Measurements from ENCODE around the gene UBE2L5.
"Not testable (repeated sequence)": the region's sequence is repeated elsewhere in the genome, so short reads cannot be mapped to it uniquely, and the experiment has no call there.

Gene UBE2L5

GRCh38 chr13:30440910-30441703 lies 18.8 kb downstream of the UBE2L5 start:
- DNase-seq (ENCODE audit: low read depth): no peak

GRCh38 chr13:30442926-30443325 lies 20.6 kb downstream of the UBE2L5 start:
- DNase-seq (ENCODE audit: low read depth): no peak

GRCh38 chr13:30443491-30443890 lies 21.2 kb downstream of the UBE2L5 start:
- not testable (repeated sequence) for DNase-seq (ENCODE audit: low read depth)

- DNase-seq (ENCODE audit: low read depth): no peak
These were observed 21.7 kb downstream of the UBE2L5 start for GRCh38 chr13:30443957-30444404.

GRCh38 chr13:30446126-30446500 lies 23.8 kb downstream of the UBE2L5 start:
- DNase-seq (ENCODE audit: low read depth): no peak

GRCh38 chr13:30448441-30448840 lies 26.1 kb downstream of the UBE2L5 start:
- DNase-seq (ENCODE audit: low read depth): no peak

- DNase-seq (ENCODE audit: low read depth): no peak
These were observed 27.8 kb downstream of the UBE2L5 start for GRCh38 chr13:30450066-30450465.

- DNase-seq (ENCODE audit: low read depth): not testable (repeated sequence)
These were observed 29.2 kb downstream of the UBE2L5 start for GRCh38 chr13:30451476-30451875.

- DNase-seq (ENCODE audit: low read depth): no peak
These were observed 31.4 kb downstream of the UBE2L5 start for GRCh38 chr13:30453727-30454126.

GRCh38 chr13:30454991-30455390 lies 32.7 kb downstream of the UBE2L5 start:
- DNase-seq (ENCODE audit: low read depth): no peak

- no peak for DNase-seq (ENCODE audit: low read depth)
These were observed 34.0 kb downstream of the UBE2L5 start for GRCh38 chr13:30456290-30456689.

GRCh38 chr13:30457306-30457891 lies 35.1 kb downstream of the UBE2L5 start:
- DNase-seq (ENCODE audit: low read depth): no peak

GRCh38 chr13:30461279-30462066 lies 39.2 kb downstream of the UBE2L5 start:
- DNase-seq (ENCODE audit: low read depth): not testable (repeated sequence)

- DNase-seq (ENCODE audit: low read depth): peak; percentile 29
These were observed 41.6 kb downstream of the UBE2L5 start for GRCh38 chr13:30463787-30464495.

- no peak for DNase-seq (ENCODE audit: low read depth)
These were observed 42.4 kb downstream of the UBE2L5 start for GRCh38 chr13:30464496-30465342.

GRCh38 chr13:30465343-30465592 lies 43.0 kb downstream of the UBE2L5 start:
- no peak for DNase-seq (ENCODE audit: low read depth)

GRCh38 chr13:30465593-30466357 lies 43.5 kb downstream of the UBE2L5 start, which contains the start of gene HMGB1:
TSS of gene HMGB1 (minus strand) at chr13:30465936. CDS start at chr13:30463680, 2,256 bp downstream.
- peak; percentile 93 for DNase-seq (ENCODE audit: low read depth)

GRCh38 chr13:30466358-30466714 lies 44.0 kb downstream of the UBE2L5 start:
- DNase-seq (ENCODE audit: low read depth): no peak

GRCh38 chr13:30466841-30467252 lies 44.6 kb downstream of the UBE2L5 start:
- no peak for DNase-seq (ENCODE audit: low read depth)

GRCh38 chr13:30473675-30474074 lies 51.4 kb downstream of the UBE2L5 start:
- no peak for DNase-seq (ENCODE audit: low read depth)

All from GM04503 (cell line).